ENCODE data around the gene SIPA1L3. TPM values are rescaled to one million over a fixed set of nuclear protein-coding genes. Genes with fewer than 3 reads are reported as not detected.

SIPA1L3 gene
- total and polyA plus RNA-seq, 11 donors = 4.7 to 22.9 (median 8.8) TPM

DNA sequence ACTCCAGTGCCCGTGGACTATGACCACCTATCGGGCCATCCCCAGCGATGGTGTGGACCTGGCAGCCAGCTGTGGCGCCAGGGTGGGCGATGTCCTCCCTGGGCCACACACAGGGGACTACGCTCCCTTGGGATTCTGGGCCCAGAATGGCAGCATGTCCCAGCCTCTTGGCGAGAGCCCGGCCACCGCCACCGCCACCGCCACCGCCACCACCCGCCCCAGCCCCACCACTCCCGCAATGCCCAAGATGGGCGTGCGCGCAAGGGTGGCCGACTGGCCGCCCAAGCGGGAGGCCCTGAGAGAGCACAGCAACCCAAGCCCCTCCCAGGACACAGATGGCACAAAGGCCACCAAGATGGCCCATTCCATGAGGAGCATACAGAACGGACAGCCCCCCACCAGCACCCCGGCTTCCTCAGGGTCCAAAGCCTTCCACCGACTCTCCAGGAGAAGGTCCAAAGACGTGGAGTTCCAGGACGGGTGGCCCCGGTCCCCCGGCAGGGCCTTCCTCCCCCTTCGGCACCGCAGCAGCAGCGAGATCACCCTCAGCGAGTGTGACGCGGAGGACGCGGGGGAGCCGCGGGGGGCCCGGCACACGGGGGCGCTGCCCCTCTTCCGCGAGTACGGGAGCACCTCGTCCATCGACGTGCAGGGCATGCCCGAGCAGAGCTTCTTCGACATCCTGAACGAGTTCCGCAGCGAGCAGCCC, 174.7 kb downstream of the SIPA1L3 start:
- DNase-seq (no peak), ATAC-seq (no peak)

DNA sequence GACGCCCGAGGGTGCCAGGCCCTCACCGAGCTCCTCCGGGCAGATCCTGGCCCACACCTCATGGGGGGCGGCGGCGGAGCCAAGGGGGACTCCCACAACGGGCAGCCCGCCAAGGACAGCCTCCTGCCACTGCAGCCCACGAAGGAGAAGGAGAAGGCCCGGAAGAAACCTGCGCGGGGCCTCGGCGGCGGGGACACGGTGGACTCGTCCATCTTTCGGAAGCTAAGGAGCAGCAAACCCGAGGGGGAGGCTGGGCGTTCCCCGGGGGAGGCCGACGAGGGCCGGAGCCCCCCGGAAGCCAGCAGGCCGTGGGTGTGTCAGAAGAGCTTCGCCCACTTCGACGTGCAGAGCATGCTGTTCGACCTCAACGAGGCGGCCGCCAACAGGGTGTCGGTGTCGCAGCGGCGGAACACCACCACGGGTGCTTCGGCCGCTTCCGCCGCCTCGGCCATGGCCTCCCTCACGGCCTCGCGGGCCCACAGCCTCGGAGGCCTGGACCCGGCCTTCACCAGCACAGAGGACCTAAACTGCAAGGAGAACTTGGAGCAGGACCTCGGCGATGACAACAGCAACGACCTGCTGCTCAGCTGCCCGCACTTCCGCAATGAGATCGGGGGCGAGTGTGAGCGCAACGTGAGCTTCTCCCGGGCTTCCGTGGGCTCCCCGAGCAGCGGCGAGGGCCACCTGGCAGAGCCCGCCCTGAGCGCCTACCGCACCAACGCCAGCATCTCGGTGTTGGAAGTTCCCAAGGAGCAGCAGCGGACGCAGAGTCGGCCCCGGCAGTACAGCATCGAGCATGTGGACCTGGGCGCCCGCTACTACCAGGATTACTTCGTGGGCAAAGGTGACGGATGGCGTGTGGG, 175.5 kb downstream of the SIPA1L3 start:
- WGBS, 4 donors = 96 to 98% (median 97%) methylated on average over 43 to 78 of the region's 78 CpGs
- no peak for DNase-seq
- no peak for ATAC-seq
- H3K4me3 ChIP-seq = no peak overlapping the region
- H3K27me3 ChIP-seq = no peaks in the 10 kb centered on the region
- no peak overlapping the region for H3K27ac ChIP-seq
- TF ChIP-seq POLR2A (IDR thresholded peaks at IDR 0.05) = no peak
- no peak for TF ChIP-seq CTCF (IDR thresholded peaks at IDR 0.05)
- no peaks in the 10 kb centered on the region for H3K9me3 ChIP-seq
- intact Hi-C loops (cut with DNase I) = no loop called here
- peaks cover 0 to 9% (median 0%) of the 10 kb centered on the region in 12 donors for H3K4me1 ChIP-seq
- peaks cover 0 to 21% (median 7%) of the 10 kb centered on the region in 9 donors for H3K36me3 ChIP-seq

More for the DNA sequence above, 174.7 kb downstream of the SIPA1L3 start:
- intact Hi-C loops (cut with DNase I) = no loop called here
- no peaks in the 10 kb centered on the region for H3K27me3 ChIP-seq
- H3K4me1 ChIP-seq = peaks cover 0 to 9% (median 0%) of the 10 kb centered on the region in 12 donors
- H3K4me3 ChIP-seq = no peak overlapping the region
- H3K27ac ChIP-seq = no peak overlapping the region
- no peak for TF ChIP-seq POLR2A (IDR thresholded peaks at IDR 0.05)
- peaks cover 0 to 3% (median 0%) of the 10 kb centered on the region in 12 donors for H3K9me3 ChIP-seq
- WGBS, 4 donors = 96 to 98% (median 97%) methylated on average over 36 to 51 of the region's 51 CpGs
- peaks cover 0 to 21% (median 7%) of the 10 kb centered on the region in 9 donors for H3K36me3 ChIP-seq

GRCh38 chr19:38084196-38084595, 177.2 kb downstream of the SIPA1L3 start:
- Histone ChIP-seq H3K27me3 (no peaks in the 10 kb centered on the region), H3K4me1 (peaks cover 0 to 9% (median 0%) of the 10 kb centered on the region in 12 donors), H3K4me3 (no peak overlapping the region), H3K9me3 (no peaks in the 10 kb centered on the region), H3K27ac (no peak overlapping the region), H3K36me3 (peaks cover 0 to 27% (median 7%) of the 10 kb centered on the region in 9 donors)
- ATAC-seq = no peak
- DNase-seq = no peak
- intact Hi-C loops (cut with DNase I) = no loop called here
- no peak for TF ChIP-seq POLR2A (IDR thresholded peaks at IDR 0.05)
- no peak for TF ChIP-seq CTCF (IDR thresholded peaks at IDR 0.05)
- WGBS, 4 donors = 96 to 100% (median 98%) methylated on average over 7 of the region's 7 CpGs

DNA sequence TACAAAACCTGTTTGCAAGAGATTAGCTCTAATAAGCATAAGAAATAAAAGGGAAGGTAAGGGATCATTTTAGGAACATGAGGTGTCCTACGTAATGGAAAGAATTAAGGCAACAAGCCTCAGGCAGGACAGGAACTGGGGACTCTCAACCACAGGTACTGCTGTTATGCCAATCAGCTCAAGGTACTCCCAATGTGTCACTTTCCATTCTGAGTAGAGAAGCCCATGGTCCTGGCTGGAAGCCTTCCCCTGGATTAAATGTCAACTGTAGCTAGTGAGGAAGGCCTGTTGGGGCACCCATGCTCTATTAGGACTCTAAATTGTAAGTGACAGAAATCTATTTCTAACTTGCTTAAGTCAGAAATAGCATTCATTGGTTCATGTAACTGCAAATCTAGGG, 182.4 kb downstream of the SIPA1L3 start:
- H3K27me3 ChIP-seq = no peaks in the 10 kb centered on the region
- H3K36me3 ChIP-seq = peaks cover 0 to 12% (median 4%) of the 10 kb centered on the region in 9 donors
- DNase-seq = no peak
- no peaks in the 10 kb centered on the region for H3K9me3 ChIP-seq
- ATAC-seq = peak in 3 of 4 donors; percentile 48 to 85 (median 67)
- TF ChIP-seq CTCF (IDR thresholded peaks at IDR 0.05) = no peak
- TF ChIP-seq POLR2A (IDR thresholded peaks at IDR 0.05) = no peak
- H3K27ac ChIP-seq = peak overlapping the region in 1 of 12 donors; percentile 19
- peaks cover 0 to 19% (median 0%) of the 10 kb centered on the region in 12 donors for H3K4me1 ChIP-seq
- intact Hi-C loops (cut with DNase I) = no loop called here
- no peak overlapping the region for H3K4me3 ChIP-seq
- 76 to 96% (median 82%) methylated on average over 1 of the region's 1 CpG for WGBS, 4 donors

All from heart left ventricle (tissue), 16 donors.